HK-2 (cell line): ENCODE data around the gene TCF7L1.
"Not testable (repeated sequence)": the region's sequence is repeated elsewhere in the genome, so short reads cannot be mapped to it uniquely, and the experiment has no call there.

Experiments
- DNase-seq: peaks from one replicate; pipeline ENCODE4 v3.0.0-alpha.2; 2018; ENCODE audit not compliant: unreplicated experiment

The TCF7L1 gene

GRCh38 chr2:85282914-85283313, 149.7 kb downstream of the TCF7L1 start:
- no peak for DNase-seq

- no peak for DNase-seq
These were observed 150.4 kb downstream of the TCF7L1 start for GRCh38 chr2:85283641-85284040.

- DNase-seq: no peak
These were observed 153.7 kb downstream of the TCF7L1 start for GRCh38 chr2:85286918-85287317.

GRCh38 chr2:85287721-85288120, 154.5 kb downstream of the TCF7L1 start:
- DNase-seq: no peak

- DNase-seq: peak; percentile 25
These were observed 155.1 kb downstream of the TCF7L1 start for GRCh38 chr2:85288244-85288725.

- no peak for DNase-seq
These were observed 158.3 kb downstream of the TCF7L1 start for GRCh38 chr2:85291425-85292023.

- DNase-seq: no peak
These were observed 168.9 kb downstream of the TCF7L1 start for GRCh38 chr2:85302121-85302520.

GRCh38 chr2:85303780-85304531, 170.8 kb downstream of the TCF7L1 start:
- DNase-seq: no peak

GRCh38 chr2:85307527-85307897, 174.3 kb downstream of the TCF7L1 start:
- no peak for DNase-seq

GRCh38 chr2:85308201-85308600, 175.0 kb downstream of the TCF7L1 start:
- no peak for DNase-seq

- peak; percentile 97 for DNase-seq
These were observed 175.8 kb downstream of the TCF7L1 start for GRCh38 chr2:85308896-85309555.

GRCh38 chr2:85309699-85310321, 176.6 kb downstream of the TCF7L1 start:
- peak; percentile 16 for DNase-seq

- DNase-seq: no peak
These were observed 177.1 kb downstream of the TCF7L1 start for GRCh38 chr2:85310330-85310729.

GRCh38 chr2:85312404-85312803, 179.2 kb downstream of the TCF7L1 start:
- no peak for DNase-seq

GRCh38 chr2:85314884-85315242, 181.7 kb downstream of the TCF7L1 start:
- no peak for DNase-seq

- not testable (repeated sequence) for DNase-seq
These were observed 182.7 kb downstream of the TCF7L1 start for GRCh38 chr2:85315921-85316320.

- DNase-seq: peak; percentile 16
These were observed 185.3 kb downstream of the TCF7L1 start for GRCh38 chr2:85318222-85319074.

GRCh38 chr2:85319796-85320195, 186.6 kb downstream of the TCF7L1 start:
- no peak for DNase-seq

GRCh38 chr2:85323351-85323987, 190.3 kb downstream of the TCF7L1 start:
- DNase-seq: no peak

GRCh38 chr2:85323988-85324367, 190.8 kb downstream of the TCF7L1 start:
- not testable (repeated sequence) for DNase-seq
